Effector memory CD4-positive, alpha-beta T cell (primary cell): ENCODE data around the gene CD70.
"Not testable (repeated sequence)": the region's sequence is repeated elsewhere in the genome, so short reads cannot be mapped to it uniquely, and the experiment has no call there.

Experiments
- DNase-seq, 3 donors: peaks; one replicate each; pipeline ENCODE4 v3.0.0-alpha.2; 2020
- H3K27ac ChIP-seq: 2 replicates; pipeline ENCODE4 v1.7.0; 2013; ENCODE audit warnings: mild to moderate bottlenecking, low read length, moderate library complexity; ENCODE audit not compliant: insufficient read depth, poor library complexity, severe bottlenecking
- H3K27me3 ChIP-seq: replicated peaks from 2 replicates; pipeline ENCODE4 v1.7.0; 2013; ENCODE audit warnings: mild to moderate bottlenecking, low read length; ENCODE audit not compliant: insufficient read depth, control insufficient read depth, poor library complexity, severe bottlenecking
- H3K36me3 ChIP-seq: 2 replicates; pipeline ENCODE4 v1.7.0; 2013; ENCODE audit warnings: mild to moderate bottlenecking, low read length, moderate library complexity; ENCODE audit not compliant: control insufficient read depth, insufficient read depth
- H3K4me1 ChIP-seq: 2 replicates; pipeline ENCODE4 v1.7.0; 2013; ENCODE audit warnings: low read length, mild to moderate bottlenecking; ENCODE audit not compliant: control insufficient read depth, insufficient read depth, poor library complexity, severe bottlenecking
- H3K4me3 ChIP-seq: 2 replicates; pipeline ENCODE4 v1.7.0; 2013; ENCODE audit warnings: low read length, low read depth, mild to moderate bottlenecking; ENCODE audit not compliant: insufficient read depth, poor library complexity, severe bottlenecking
- H3K9me3 ChIP-seq: 2 replicates; pipeline ENCODE4 v1.7.0; 2013; ENCODE audit warnings: mild to moderate bottlenecking, low read length, moderate library complexity; ENCODE audit not compliant: control insufficient read depth
- total RNA-seq, 3 donors: gene quantifications; one replicate each; lab custom pipeline; 2026; lab: John Stamatoyannopoulos, UW

The CD70 gene, protein sequence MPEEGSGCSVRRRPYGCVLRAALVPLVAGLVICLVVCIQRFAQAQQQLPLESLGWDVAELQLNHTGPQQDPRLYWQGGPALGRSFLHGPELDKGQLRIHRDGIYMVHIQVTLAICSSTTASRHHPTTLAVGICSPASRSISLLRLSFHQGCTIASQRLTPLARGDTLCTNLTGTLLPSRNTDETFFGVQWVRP
- 1.5 to 4.9 (median 2.6) reads per million in 3 donors for total RNA-seq

DNA sequence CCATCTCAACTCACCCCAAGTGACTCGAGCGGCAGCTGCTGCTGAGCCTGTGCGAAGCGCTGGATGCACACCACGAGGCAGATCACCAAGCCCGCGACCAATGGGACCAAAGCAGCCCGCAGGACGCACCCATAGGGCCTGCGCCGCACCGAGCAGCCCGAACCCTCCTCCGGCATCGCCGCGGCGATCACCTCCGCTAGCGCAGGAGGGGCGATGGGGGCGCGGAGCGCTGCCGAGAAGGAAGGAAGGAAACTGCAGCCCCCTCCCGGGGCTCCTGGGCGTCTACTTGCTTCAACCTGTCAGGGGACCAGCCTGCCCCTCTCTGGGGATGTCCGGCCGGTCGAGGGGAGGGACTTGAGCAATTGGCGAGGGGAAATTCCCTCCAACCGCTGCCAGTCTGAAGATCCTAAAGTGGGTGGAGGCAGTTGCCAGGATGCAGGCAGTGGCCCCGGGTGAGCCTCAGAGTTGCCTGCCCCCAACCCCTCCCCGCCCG lies at the start of gene CD70:
Gene CD70, minus strand, starts transcription at position 324 of the 493 bp plus-strand sequence. Its CDS starts 148 bp downstream, at position 176.
- DNase-seq, result peak; percentile 31 to 55 (median 38)
- Histone ChIP-seq H3K27me3 (peaks cover 40% of the 10 kb centered on the region), H3K4me1 (peaks cover 47% of the 10 kb centered on the region), H3K36me3 (no peaks in the 10 kb centered on the region), H3K9me3 (no peaks in the 10 kb centered on the region), H3K4me3 (peak within 1 kb of the TSS; percentile 33), H3K27ac (no peak within 1 kb of the TSS)

DNA sequence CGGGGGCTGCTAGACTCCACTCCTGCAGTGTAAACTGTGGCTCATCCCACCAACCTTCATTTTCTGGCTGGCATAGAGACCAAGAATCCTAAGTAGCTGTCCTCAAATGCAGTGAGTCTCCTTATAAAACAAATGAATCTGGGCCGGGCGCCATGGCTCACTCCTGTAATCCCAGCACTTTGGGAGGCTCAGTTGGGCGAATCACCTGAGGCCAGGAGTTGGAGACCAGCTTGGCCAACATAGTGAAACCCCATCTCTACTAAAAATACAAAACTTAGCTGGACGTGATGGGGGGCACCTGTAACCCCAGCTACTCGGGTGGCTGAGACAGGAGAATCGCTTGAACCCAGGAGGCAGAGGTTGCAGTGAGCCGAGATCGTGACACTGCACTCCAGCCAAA lies 49.4 kb upstream of the CD70 start:
- H3K9me3 ChIP-seq, H3K27ac ChIP-seq, DNase-seq, H3K36me3 ChIP-seq, H3K27me3 ChIP-seq, H3K4me3 ChIP-seq: not testable (repeated sequence)
- peaks cover 24% of the 10 kb centered on the region for H3K4me1 ChIP-seq

DNA sequence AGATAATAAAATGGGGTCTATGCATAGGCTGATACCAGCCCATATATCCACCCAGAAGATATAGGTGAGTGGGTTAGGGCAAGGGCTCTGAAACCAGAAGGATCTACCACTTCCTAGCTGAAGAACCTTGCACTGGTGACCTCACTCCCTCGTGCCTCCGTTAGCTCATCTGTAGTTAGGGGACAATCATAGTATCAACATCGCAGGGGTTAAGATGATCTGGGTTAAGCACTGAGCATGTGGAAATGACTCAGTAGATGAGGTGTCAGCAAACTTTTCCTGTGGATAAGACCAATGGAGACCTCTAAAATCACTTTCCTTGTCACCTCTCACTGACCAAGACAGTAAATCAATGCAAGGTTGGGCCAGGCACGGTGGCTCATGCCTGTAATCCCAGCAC lies 48.5 kb upstream of the CD70 start:
- Histone ChIP-seq H3K27me3 (no peaks in the 10 kb centered on the region), H3K4me1 (peaks cover 24% of the 10 kb centered on the region), H3K9me3 (no peaks in the 10 kb centered on the region), H3K36me3 (no peaks in the 10 kb centered on the region), H3K4me3 (no peak overlapping the region), H3K27ac (no peak overlapping the region)
- no peak for DNase-seq

DNA sequence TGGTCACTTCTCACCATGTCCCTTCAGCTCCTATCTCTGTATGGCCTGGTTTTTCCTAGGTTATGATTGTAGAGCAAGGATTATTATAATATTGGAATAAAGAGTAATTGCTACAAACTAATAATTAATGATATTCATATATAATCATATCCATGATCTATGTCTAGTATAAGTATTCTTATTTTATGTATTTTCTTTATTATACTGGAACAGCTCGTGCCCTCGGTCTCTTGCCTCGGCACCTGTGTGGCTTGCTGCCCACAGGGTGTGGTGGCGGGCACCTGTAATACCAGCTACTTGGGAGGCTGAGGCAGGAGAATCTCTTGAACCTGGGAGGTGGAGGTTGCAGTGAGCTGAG lies 42.5 kb upstream of the CD70 start:
- not testable (repeated sequence) for H3K27me3 ChIP-seq, H3K9me3 ChIP-seq, DNase-seq, H3K27ac ChIP-seq, H3K4me3 ChIP-seq, H3K36me3 ChIP-seq, H3K4me1 ChIP-seq

DNA sequence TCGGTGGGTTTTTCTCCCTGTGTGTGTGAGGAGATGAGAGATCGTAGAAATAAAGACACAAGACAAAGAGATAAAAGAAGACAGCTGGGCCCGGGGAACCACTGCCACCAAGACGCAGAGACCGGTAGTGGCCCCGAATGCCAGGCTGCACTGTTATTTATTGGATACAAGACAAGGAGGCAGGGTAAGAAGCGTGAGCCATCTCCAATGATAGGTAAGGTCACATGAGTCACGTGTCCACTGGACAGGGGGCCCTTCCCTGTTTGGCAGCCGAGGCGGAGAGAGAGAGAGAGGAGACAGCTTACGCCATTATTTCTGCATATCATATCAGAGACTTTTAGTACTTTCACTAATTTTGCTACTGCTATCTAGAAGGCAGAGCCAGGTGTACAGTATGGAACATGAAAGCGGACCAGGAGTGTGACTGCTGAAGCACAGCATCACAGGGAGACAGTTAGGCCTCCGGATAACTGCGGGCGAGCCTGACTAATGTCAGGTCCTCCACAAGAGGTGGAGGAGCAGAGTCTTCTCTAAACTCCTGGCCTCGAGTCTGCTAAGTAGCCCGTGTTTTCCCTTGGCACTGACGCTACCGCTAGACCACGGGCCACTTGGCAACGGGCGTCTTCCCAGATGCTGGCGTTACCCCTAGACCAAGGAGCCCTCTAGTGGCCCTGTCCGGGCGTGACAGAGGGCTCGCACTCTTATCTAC lies 42.0 kb upstream of the CD70 start:
- not testable (repeated sequence) for H3K27ac ChIP-seq, H3K9me3 ChIP-seq, H3K36me3 ChIP-seq, DNase-seq, H3K4me1 ChIP-seq, H3K27me3 ChIP-seq, H3K4me3 ChIP-seq

DNA sequence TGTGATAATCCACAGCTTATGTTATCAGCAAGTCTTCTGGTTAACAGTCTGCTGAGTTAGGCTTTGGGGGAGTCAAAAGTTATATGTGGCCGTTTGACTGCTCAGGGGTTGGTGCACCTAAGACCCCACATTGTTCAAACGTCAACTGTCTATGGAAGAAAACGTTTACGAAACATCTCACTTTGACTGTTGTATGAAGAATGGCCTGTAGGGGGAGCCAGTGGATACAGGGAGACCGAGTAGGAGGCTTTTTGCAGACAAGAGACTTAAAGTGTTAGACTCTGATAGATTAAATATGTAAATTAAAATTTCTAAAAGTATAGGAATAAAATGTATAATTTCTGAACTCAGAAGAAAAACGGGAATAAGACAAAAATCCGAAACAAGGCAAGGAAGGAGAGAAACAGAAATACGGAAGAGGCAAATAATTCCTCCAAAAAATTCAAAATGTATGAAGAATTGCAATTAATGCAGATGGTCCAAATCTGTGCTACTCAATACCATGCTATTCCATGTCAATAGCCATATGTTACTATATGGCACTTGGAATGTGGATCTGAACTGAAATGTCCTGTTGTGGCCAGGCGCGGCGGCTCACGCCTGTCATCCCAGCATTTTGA lies 41.2 kb upstream of the CD70 start:
- Histone ChIP-seq H3K9me3 (no peaks in the 10 kb centered on the region), H3K27ac (no peak overlapping the region), H3K36me3 (no peaks in the 10 kb centered on the region), H3K4me3 (no peak overlapping the region), H3K27me3 (no peaks in the 10 kb centered on the region), H3K4me1 (peaks cover 3% of the 10 kb centered on the region)
- DNase-seq, result peak; percentile 49 to 75 (median 61)

DNA sequence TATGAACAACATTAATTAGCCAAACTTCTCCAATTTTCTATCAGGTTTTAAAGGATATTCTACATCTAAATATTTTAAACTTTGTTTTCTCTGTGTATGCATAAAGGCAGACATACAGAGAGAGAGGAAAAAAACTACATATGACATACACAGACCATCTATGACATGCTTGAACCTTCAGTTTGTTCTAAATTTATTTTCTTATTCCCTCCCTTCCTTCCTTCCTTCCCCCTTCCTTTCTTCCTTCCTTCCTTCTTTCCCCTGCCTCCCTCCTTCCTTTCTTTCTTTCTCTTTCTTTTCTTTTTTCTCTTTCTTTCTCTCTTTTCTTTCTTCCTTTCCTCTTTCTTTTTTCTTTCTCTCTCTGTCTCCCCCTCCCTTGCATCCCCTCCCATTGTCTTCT lies 35.8 kb upstream of the CD70 start:
- H3K36me3 ChIP-seq, result no peaks in the 10 kb centered on the region
- H3K27me3 ChIP-seq, result no peaks in the 10 kb centered on the region
- H3K4me1 ChIP-seq, result no peaks in the 10 kb centered on the region
- H3K9me3 ChIP-seq, result no peaks in the 10 kb centered on the region
- H3K4me3 ChIP-seq, result no peak overlapping the region
- no peak overlapping the region for H3K27ac ChIP-seq
- no peak for DNase-seq

DNA sequence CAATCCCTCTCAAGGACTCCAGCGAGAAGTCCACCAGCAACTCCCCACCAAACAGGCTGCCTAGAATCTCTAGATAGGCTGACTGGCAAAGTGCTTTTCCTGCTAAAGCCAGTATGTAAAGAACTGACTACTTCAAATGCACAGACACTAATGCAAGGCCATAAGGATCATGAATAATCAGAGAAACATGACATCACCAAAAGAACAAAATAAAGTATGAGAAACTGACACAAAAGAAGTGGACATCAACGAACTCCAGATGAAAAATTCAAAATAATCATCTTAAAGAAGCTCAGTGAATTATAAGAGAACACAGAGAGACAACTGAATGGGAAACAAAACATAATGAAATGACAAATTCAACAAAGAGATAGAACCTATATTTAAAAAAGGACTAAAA lies 26.4 kb upstream of the CD70 start:
- DNase-seq, result no peak
- H3K4me1 ChIP-seq, result no peaks in the 10 kb centered on the region
- H3K4me3 ChIP-seq, result no peak overlapping the region
- no peak overlapping the region for H3K27ac ChIP-seq
- no peaks in the 10 kb centered on the region for H3K27me3 ChIP-seq
- H3K9me3 ChIP-seq, result no peaks in the 10 kb centered on the region
- no peaks in the 10 kb centered on the region for H3K36me3 ChIP-seq

DNA sequence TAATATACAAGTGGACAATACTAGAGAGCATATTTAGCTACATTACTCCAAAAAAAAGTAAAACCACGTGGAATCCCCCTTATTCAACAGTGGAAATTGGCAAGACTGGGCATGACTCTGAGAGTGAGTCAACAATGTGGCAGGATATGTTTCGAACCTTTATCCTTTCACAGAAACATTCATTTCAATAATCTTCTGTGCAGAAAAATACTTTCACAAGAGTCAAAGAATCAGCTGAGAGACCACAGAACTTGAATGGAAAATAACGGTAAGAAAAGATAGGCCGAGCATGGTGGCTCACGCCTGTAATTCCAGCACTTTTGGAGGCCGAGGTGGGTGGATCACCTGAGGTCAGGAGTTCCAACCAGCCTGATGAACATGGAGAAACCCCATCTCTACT lies 25.1 kb upstream of the CD70 start:
- Histone ChIP-seq H3K4me3 (no peak overlapping the region), H3K4me1 (no peaks in the 10 kb centered on the region), H3K27me3 (no peaks in the 10 kb centered on the region), H3K36me3 (no peaks in the 10 kb centered on the region), H3K9me3 (no peaks in the 10 kb centered on the region), H3K27ac (no peak overlapping the region)
- no peak for DNase-seq

DNA sequence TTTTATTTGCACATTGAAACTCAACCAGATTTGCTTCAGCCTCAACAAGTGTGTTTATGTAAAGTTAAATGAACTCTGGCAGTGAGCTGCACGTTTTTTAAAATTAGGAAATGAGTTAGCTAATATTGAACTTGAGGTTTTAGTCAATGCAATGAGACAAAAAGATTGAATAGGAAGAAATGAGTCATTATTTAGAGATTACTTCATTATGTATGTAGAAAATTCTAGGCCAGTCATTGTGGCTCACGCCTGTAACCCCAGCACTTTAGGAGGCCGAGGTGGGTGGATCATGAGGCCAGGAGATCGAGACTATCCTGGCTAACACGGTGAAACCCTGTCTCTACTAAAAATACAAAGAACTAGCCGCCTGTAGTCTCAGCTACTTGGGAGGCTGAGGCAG lies 22.8 kb upstream of the CD70 start:
- Histone ChIP-seq H3K36me3 (no peaks in the 10 kb centered on the region), H3K4me3 (no peak overlapping the region), H3K27me3 (no peaks in the 10 kb centered on the region), H3K4me1 (no peaks in the 10 kb centered on the region), H3K9me3 (no peaks in the 10 kb centered on the region), H3K27ac (no peak overlapping the region)
- DNase-seq, result no peak
